ENCODE results near the gene SLX9. TPM values are rescaled to one million over a fixed set of nuclear protein-coding genes. Genes with fewer than 3 reads are reported as not detected.

SLX9 gene
- total and polyA plus RNA-seq, 2 experiments from 2014 or later: 25.6 to 35.8 TPM

DNA sequence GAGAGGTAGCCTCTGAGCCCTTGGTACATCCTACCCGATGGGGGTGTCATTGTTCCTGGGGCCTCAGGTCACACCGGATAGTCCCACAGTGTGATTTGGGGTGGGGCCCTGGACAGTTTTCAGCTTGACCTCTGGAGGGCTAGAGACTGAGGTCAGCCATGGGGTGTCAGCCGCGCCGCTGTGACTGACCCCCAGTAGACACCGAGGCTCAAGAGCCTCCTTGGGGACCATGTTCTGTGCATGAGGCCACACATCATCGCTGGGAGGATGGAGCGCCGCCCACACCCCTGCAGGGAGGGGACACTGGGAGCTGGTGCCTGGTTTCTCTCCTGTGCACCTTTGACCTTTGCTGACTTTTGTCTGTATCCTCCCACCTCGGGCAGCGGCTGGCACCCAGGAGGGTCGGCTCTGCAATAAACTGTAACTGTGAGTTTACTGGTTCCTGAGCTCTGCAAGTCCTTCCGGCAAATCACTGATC lies 41.8 kb upstream of the SLX9 start:
- no peak overlapping the region for H3K4me2 ChIP-seq (ENCODE audit: unreplicated experiment)
- DNase-seq: no peak
- no peak overlapping the region for H3K27ac ChIP-seq
- H3K4me1 ChIP-seq (ENCODE audit: insufficient read depth): no peaks in the 10 kb centered on the region
- in situ Hi-C loops (cut with MboI): no loop called here
- H3K4me3 ChIP-seq: no peak overlapping the region
- H3F3A ChIP-seq (ENCODE audit: insufficient read depth): no peaks in the 10 kb centered on the region; the same call in 1 of the 2 replicates
- no peaks in the 10 kb centered on the region for H3K9me2 ChIP-seq (ENCODE audit: insufficient read depth)
- H3K27me3 ChIP-seq (replicated peaks; ENCODE audit: insufficient read depth): no peaks in the 10 kb centered on the region
- no peaks in the 10 kb centered on the region for H3K9me3 ChIP-seq (ENCODE audit: low read depth)
- no peaks in the 10 kb centered on the region for H3K79me2 ChIP-seq (ENCODE audit: insufficient read depth)
- WGBS, 2 experiments (ENCODE audit: low coverage in 1 of 2, low lambda C conversion rate in 2 of 2, missing lambda C conversion rate in 2 of 2): 50 to 58% methylated on average over 9 to 13 of the region's 13 CpGs
- TF ChIP-seq EZH2 (IDR thresholded peaks at IDR 0.05; ENCODE audit: insufficient read depth, poor library complexity, severe bottlenecking) (no peak), EZH2phosphoT487 (IDR thresholded peaks at IDR 0.05; ENCODE audit: insufficient read depth, low read depth) (no peak)
- no peaks in the 10 kb centered on the region for H3K36me3 ChIP-seq (ENCODE audit: low read depth)
- H2AFZ ChIP-seq: no peak overlapping the region
- no peak overlapping the region for H3K9ac ChIP-seq
- H4K20me1 ChIP-seq (ENCODE audit: insufficient read depth): no peaks in the 10 kb centered on the region

DNA sequence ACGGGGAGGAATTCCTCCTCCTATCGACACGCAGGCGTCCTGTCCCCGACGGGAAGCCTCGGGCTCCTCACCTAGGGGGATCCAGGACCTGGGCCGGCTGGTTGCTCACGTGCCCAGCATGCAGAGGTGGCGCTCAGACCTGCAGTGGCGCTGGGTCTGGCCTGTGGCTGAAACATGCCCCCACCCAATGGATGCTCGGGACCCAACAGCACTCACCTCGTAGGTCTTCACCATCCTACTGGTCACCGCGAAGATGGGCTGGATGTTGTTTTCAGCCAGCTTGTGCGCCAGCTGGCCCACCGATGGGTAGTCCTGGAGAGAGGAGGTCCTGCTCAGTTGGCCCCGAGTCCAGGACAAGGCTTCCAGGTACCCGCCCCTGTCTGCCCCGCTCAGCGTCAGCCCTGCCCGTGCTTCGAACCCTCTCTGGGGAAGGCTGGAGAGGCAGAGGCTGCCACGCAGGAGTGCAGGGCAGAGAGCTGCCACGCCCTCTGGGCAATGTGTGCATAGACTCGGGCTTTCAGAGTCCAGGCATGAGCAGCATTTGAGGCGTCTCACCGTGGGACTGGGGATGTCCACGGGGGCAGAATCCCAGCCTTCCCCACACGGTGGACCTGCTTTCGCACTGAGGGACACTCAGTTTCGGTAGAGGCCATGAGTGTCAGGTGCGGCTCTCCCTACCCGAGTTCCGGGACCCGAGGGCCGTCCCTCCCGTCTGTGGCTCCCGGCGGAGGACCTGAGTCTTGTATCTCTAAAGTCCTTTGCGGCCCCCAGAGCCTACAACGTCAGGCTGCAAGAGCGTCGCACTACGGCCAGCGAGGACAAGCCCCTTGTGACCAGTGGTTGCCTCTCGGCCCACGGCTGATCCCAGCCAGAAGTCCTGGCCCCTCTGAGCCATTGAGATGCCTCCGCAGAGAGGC lies 40.7 kb upstream of the SLX9 start:
- H3K79me2 ChIP-seq (ENCODE audit: insufficient read depth): no peaks in the 10 kb centered on the region
- TF ChIP-seq EZH2phosphoT487 (IDR thresholded peaks at IDR 0.05; ENCODE audit: insufficient read depth, low read depth) (no peak), EZH2 (IDR thresholded peaks at IDR 0.05; ENCODE audit: insufficient read depth, poor library complexity, severe bottlenecking) (no peak)
- no peak overlapping the region for H3K27ac ChIP-seq
- no peak overlapping the region for H3K4me3 ChIP-seq
- H3K9me2 ChIP-seq (ENCODE audit: insufficient read depth): no peaks in the 10 kb centered on the region
- no peaks in the 10 kb centered on the region for H3K4me1 ChIP-seq (ENCODE audit: insufficient read depth)
- H3F3A ChIP-seq (ENCODE audit: insufficient read depth): no peaks in the 10 kb centered on the region; the same call in 1 of the 2 replicates
- no peaks in the 10 kb centered on the region for H4K20me1 ChIP-seq (ENCODE audit: insufficient read depth)
- no peak overlapping the region for H2AFZ ChIP-seq
- in situ Hi-C loops (cut with MboI): no loop called here
- WGBS, 2 experiments (ENCODE audit: low coverage in 1 of 2, low lambda C conversion rate in 2 of 2, missing lambda C conversion rate in 2 of 2): 81% methylated on average over 48 to 49 of the region's 49 CpGs
- H3K9ac ChIP-seq: no peak overlapping the region
- H3K4me2 ChIP-seq (ENCODE audit: unreplicated experiment): no peak overlapping the region
- no peaks in the 10 kb centered on the region for H3K9me3 ChIP-seq (ENCODE audit: low read depth)
- DNase-seq: no peak
- H3K36me3 ChIP-seq (ENCODE audit: low read depth): no peaks in the 10 kb centered on the region
- no peaks in the 10 kb centered on the region for H3K27me3 ChIP-seq (replicated peaks; ENCODE audit: insufficient read depth)

DNA sequence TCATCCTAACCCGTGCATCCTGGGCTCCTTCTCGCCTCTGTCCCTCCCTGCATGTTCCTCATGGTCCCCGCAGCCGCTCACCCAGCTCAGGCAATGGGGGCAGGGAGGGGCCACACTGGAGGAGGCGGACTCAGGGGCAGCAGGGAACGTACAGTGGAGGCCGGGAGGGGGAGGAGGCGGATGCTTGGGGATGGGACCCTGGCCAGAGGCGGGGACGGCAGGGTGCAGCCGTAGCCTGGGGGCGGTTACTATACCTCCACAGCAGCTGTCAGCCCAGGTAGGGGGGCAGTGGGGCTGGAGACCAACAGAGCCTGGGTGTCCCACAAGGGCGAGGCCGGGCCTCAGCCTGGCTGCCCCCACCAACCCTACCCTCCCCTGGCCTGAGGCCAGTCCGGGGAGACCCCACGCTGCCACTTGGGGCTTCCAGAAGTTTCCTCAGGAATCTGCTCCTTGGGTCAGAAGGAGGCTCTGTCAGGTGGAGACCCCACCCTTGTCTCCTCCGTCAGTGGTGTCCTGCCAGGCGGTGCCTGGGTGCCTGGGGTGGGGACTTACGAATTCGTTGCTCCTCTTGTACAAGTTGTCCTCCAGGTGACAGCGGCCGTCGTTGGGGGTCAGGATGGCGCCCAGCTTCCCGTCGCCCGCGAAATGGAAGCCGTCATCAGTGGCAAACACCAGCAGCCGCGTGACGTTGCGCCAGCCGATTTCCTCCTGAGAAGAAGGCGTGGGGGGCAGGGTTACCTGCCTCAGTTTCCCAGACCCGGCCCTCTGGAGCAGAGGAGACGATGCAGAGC lies 39.9 kb upstream of the SLX9 start:
- H3K9me2 ChIP-seq (ENCODE audit: insufficient read depth): no peaks in the 10 kb centered on the region
- H3K4me3 ChIP-seq: no peak overlapping the region
- no peak overlapping the region for H2AFZ ChIP-seq
- no peaks in the 10 kb centered on the region for H3K27me3 ChIP-seq (replicated peaks; ENCODE audit: insufficient read depth)
- no peaks in the 10 kb centered on the region for H3K4me1 ChIP-seq (ENCODE audit: insufficient read depth)
- H3K27ac ChIP-seq: no peak overlapping the region
- H4K20me1 ChIP-seq (ENCODE audit: insufficient read depth): no peaks in the 10 kb centered on the region
- no peak overlapping the region for H3K9ac ChIP-seq
- H3K4me2 ChIP-seq (ENCODE audit: unreplicated experiment): no peak overlapping the region
- DNase-seq: no peak
- TF ChIP-seq EZH2 (IDR thresholded peaks at IDR 0.05; ENCODE audit: insufficient read depth, poor library complexity, severe bottlenecking): no peak
- no peak for TF ChIP-seq EZH2phosphoT487 (IDR thresholded peaks at IDR 0.05; ENCODE audit: insufficient read depth, low read depth)
- WGBS, 2 experiments (ENCODE audit: low coverage in 1 of 2, low lambda C conversion rate in 2 of 2, missing lambda C conversion rate in 2 of 2): 75 to 80% methylated on average over 27 to 37 of the region's 37 CpGs
- in situ Hi-C loops (cut with MboI): no loop called here
- no peaks in the 10 kb centered on the region; the same call in 1 of the 2 replicates for H3F3A ChIP-seq (ENCODE audit: insufficient read depth)
- no peaks in the 10 kb centered on the region for H3K36me3 ChIP-seq (ENCODE audit: low read depth)
- H3K79me2 ChIP-seq (ENCODE audit: insufficient read depth): no peaks in the 10 kb centered on the region
- no peaks in the 10 kb centered on the region for H3K9me3 ChIP-seq (ENCODE audit: low read depth)

DNA sequence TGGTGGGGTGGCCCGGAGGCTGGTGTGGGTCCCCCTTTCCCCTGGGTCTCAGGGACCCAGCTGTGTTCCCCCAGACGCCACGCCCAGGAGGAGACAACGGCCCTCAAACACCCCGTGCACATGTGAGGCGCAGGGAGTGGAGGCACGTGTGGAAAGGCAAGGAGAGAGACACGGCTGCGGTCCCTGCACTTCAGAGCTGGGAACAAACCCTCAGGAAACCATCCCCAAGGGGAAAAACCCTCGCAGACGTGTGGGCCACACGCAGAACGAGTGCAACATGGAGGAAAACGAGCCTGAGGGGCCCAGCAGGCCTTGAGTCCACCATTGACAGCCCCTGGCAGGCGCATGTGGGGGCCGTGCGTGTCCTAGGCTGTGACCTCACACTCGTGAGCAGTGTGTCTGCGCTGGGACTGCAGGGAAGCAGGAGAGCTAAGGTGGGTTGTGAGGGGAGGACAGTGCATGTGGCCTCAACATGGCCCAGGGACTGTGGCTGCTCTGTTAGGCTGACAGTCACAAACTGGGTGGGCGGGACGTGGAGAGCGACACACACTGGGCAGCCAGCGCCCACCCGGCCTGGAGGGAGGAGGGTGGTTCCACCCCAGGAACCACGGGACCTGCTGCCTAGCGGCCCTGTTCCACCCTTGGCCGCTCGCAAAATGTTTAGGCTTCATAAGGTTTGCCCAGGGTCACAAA lies 39.1 kb upstream of the SLX9 start:
- Histone ChIP-seq H3F3A (ENCODE audit: insufficient read depth) (no peaks in the 10 kb centered on the region; the same call in 1 of the 2 replicates), H3K79me2 (ENCODE audit: insufficient read depth) (no peaks in the 10 kb centered on the region), H3K4me1 (ENCODE audit: insufficient read depth) (no peaks in the 10 kb centered on the region), H3K9me3 (ENCODE audit: low read depth) (no peaks in the 10 kb centered on the region), H3K9ac (no peak overlapping the region), H3K4me3 (no peak overlapping the region), H3K9me2 (ENCODE audit: insufficient read depth) (no peaks in the 10 kb centered on the region), H3K4me2 (ENCODE audit: unreplicated experiment) (no peak overlapping the region), H4K20me1 (ENCODE audit: insufficient read depth) (no peaks in the 10 kb centered on the region), H2AFZ (no peak overlapping the region), H3K36me3 (ENCODE audit: low read depth) (no peaks in the 10 kb centered on the region), H3K27ac (no peak overlapping the region), H3K27me3 (replicated peaks; ENCODE audit: insufficient read depth) (no peaks in the 10 kb centered on the region)
- no peak for TF ChIP-seq EZH2phosphoT487 (IDR thresholded peaks at IDR 0.05; ENCODE audit: insufficient read depth, low read depth)
- TF ChIP-seq EZH2 (IDR thresholded peaks at IDR 0.05; ENCODE audit: insufficient read depth, poor library complexity, severe bottlenecking): no peak
- 49 to 61% methylated on average over 27 to 28 of the region's 28 CpGs for WGBS, 2 experiments (ENCODE audit: low coverage in 1 of 2, low lambda C conversion rate in 2 of 2, missing lambda C conversion rate in 2 of 2)
- in situ Hi-C loops (cut with MboI): no loop called here
- DNase-seq: no peak

All from GM23248 (cell line).